PFSK-1 (cell line): ENCODE data around the gene CRY2.

Experiments
- FOXP2 ChIP-seq: optimal IDR thresholded peaks from 2 replicates; pipeline ENCODE3; 2011; ENCODE audit warnings: borderline replicate concordance, control low read depth, inconsistent platforms; ENCODE audit not compliant: insufficient read depth; ENCODE audit errors: extremely low read length, extremely low read depth
- POLR2AphosphoS5 ChIP-seq: IDR thresholded peaks from 2 replicates; pipeline ENCODE4 v1.6.1; 2012; ENCODE audit warnings: low read depth, mild to moderate bottlenecking, control low read depth, low read length, moderate library complexity
- SIN3A ChIP-seq: IDR thresholded peaks from 2 replicates; pipeline ENCODE4 v1.6.1; 2012; ENCODE audit warnings: mild to moderate bottlenecking, low read length, moderate library complexity, borderline replicate concordance; ENCODE audit not compliant: insufficient read depth
- TAF1 ChIP-seq: IDR thresholded peaks from 2 replicates; pipeline ENCODE4 v1.6.1; 2012; ENCODE audit warnings: low read length, control low read depth, borderline replicate concordance; ENCODE audit not compliant: insufficient read depth
- TF ChIP-seq, protein P1 (sequence below), 2 experiments: IDR thresholded peaks; 2 replicates each; pipeline versions ENCODE4 v1.6.1 to v1.8.0; 2011 to 2012; ENCODE audit warnings: low read depth in 2 of 2, low read length in 2 of 2, control low read depth in 1 of 2, inconsistent platforms in 1 of 2, mild to moderate bottlenecking in 1 of 2, moderate library complexity in 1 of 2; ENCODE audit not compliant: insufficient read depth in 1 of 2

The CRY2 gene

DNA sequence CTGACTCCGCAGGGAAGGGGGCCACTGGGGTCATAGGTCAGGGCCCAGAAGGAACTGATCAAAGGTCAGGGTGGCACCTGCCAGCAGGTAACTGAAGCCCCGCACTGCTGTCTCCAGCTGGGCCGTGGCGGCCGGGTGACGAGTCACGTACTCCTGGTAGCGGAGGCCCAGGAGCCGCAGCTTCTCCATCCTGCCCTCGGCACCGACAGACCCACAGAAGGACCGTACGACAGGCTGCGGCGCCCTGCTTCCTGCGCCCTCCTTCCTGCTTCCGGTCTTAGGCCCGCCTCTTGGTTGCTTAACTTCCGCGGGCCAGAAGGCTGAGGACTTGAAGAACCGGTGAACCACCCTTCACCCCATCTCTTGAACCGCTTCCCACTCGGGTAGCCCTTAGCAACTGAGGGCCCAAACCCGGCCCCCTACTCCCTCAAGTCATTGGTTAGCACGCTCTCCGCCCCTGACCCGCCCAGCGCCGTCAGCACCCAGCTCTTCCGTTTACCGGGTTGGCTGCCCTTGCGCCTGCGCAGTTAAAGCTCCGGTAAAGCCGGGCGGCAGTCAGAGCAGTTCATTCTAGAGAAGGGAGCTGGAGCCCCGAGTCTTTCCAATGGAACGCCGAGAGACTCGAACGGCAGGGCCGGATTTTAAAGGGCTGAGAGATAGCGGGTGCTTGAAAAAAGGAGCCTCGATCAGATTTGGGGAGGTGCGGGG lies 70.5 kb downstream of the CRY2 start, which contains the start of gene PEX16:
PEX16 (minus strand) TSS at position 255 of the 708 bp plus-strand sequence; CDS start at position 189, 66 bp downstream.
- no peak for TF ChIP-seq FOXP2
- TF ChIP-seq, protein P1, sequence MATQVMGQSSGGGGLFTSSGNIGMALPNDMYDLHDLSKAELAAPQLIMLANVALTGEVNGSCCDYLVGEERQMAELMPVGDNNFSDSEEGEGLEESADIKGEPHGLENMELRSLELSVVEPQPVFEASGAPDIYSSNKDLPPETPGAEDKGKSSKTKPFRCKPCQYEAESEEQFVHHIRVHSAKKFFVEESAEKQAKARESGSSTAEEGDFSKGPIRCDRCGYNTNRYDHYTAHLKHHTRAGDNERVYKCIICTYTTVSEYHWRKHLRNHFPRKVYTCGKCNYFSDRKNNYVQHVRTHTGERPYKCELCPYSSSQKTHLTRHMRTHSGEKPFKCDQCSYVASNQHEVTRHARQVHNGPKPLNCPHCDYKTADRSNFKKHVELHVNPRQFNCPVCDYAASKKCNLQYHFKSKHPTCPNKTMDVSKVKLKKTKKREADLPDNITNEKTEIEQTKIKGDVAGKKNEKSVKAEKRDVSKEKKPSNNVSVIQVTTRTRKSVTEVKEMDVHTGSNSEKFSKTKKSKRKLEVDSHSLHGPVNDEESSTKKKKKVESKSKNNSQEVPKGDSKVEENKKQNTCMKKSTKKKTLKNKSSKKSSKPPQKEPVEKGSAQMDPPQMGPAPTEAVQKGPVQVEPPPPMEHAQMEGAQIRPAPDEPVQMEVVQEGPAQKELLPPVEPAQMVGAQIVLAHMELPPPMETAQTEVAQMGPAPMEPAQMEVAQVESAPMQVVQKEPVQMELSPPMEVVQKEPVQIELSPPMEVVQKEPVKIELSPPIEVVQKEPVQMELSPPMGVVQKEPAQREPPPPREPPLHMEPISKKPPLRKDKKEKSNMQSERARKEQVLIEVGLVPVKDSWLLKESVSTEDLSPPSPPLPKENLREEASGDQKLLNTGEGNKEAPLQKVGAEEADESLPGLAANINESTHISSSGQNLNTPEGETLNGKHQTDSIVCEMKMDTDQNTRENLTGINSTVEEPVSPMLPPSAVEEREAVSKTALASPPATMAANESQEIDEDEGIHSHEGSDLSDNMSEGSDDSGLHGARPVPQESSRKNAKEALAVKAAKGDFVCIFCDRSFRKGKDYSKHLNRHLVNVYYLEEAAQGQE (IDR thresholded peaks at IDR 0.05; ENCODE audit: insufficient read depth in 1 of 2, low read depth in 2 of 2, low read length in 2 of 2), result no peak
- peak; percentile 91; the same call in 1 of the 2 replicates for TF ChIP-seq SIN3A
- peak; percentile 63; the same call in 1 of the 2 replicates for TF ChIP-seq TAF1
- TF ChIP-seq POLR2AphosphoS5, result peak; percentile 82

DNA sequence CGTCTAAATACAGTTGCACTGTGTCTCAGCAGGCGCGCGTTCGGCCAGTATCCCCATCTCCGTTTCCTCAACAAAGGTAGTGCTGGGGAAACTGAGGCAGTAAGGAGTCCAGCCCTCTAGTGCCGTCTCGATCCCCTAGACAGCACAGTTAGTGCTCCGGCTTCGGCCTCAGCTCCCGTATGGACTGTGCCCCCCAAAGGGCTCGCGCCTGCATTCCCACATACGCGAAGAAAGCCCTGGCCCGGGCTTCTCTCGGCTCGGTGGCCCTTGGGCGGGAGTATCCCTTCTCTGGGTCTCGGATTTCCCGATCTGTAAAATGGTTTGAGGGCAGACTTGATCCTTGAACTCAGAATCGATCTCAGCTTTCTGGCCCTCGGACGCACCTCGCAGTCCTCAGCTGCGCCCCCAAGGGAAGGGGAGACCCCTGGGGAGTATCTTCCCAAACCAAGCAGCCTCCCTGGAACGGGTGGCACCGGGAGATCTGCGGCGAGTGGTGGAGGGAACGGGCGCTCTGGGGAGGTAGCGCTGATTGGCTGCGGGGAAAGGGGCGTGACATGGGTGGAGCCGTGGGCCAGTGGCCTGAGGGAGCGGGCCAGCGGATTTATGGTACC lies 71.2 kb downstream of the CRY2 start:
- TF ChIP-seq, protein P1 (IDR thresholded peaks at IDR 0.05; ENCODE audit: insufficient read depth in 1 of 2, low read depth in 2 of 2, low read length in 2 of 2), result 0 out of 4 replicates have a peak, but pooled peaks of 1 of the 2 experiments have one; percentile 27
- no peak for TF ChIP-seq FOXP2
- peak; percentile 51; the same call in 1 of the 2 replicates for TF ChIP-seq POLR2AphosphoS5
- no peak for TF ChIP-seq SIN3A
- no peak for TF ChIP-seq TAF1

DNA sequence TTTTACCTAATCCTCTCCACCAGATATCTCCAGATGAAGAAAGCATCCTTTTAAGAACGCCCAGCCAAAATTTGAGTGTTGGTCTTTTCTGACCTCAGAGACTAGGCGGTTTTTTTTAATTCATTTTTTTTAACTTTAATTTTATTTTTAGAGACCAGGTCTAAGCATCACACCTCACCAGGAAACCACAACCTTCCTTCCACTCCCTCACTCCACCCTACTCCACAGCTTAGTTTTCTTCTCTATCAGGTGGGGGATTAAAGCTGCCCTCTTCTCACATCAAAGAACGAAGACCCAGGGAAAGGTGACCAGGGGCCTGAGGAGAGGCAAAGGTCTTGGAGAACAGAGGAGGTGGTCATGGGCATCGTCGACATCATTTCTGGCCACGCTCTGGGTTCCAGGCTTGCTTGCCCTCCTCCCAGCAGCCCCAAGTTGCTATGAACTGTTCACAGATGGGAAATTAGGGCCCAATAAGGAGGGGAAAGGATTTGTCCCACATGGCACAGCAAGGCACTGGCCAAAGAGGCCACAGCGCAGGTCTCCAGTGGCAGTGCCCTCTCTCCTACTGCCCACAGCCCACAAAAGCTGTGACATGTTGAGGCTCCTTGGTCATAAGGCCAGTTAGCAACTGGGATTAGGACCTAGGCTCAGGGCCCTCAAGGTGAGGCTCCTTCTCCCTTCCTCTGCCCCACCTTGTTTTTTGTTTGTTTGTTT lies 71.8 kb downstream of the CRY2 start:
- TF ChIP-seq POLR2AphosphoS5 (no peak), TAF1 (no peak), FOXP2 (no peak), SIN3A (no peak)
- TF ChIP-seq, protein P1 (IDR thresholded peaks at IDR 0.05; ENCODE audit: insufficient read depth in 1 of 2, low read depth in 2 of 2, low read length in 2 of 2), result no peak

DNA sequence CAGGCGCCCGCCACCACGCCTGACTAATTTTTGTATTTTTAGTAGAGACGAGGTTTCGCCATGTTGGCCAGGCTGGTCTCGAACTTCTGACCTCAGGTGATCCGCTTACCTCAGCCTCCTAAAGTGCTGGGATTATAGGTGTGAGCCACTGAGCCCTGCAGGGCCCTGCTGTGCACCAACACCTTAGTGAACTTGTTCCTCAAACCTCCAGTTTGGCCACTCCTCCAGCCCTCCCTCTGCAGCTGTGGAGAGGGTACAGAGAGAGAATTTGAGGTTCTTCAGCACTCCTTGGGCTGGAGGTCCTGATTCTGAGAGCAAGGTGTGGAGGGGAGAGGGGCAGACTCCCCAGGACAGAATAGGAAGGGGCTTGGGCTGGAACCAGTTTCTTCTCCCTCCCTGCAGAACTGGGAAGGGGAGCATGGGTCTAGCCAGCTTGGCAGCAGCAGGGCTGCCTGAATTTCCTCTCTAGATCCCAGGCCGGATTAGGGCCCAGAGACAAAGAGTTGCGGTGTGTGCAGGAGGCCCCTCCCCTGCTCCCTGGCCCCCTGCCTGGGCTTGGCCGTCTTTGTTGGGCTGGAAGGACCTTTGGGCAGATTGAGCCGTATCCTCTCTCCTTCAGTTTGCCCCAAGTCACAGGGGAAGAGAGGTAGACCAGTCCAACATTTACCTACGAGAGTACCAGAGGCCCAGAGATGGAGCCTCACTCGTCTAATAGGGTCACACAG lies 72.7 kb downstream of the CRY2 start:
- TF ChIP-seq POLR2AphosphoS5, result no peak
- no peak for TF ChIP-seq SIN3A
- TF ChIP-seq TAF1, result no peak
- TF ChIP-seq FOXP2, result no peak
- TF ChIP-seq, protein P1 (IDR thresholded peaks at IDR 0.05; ENCODE audit: insufficient read depth in 1 of 2, low read depth in 2 of 2, low read length in 2 of 2), result no peak
